ENCODE results near the gene ATG101. TPM values are rescaled to one million over a fixed set of nuclear protein-coding genes. Genes with fewer than 3 reads are reported as not detected.

The ATG101 gene
- total RNA-seq, 4 donors from 2014 or later: 40.7 to 61.1 (median 48.0) TPM

- Histone ChIP-seq H3K4me1 (peaks cover 34 to 79% of the 10 kb centered on the region in 2 donors), H3K36me3 (no peaks in the 10 kb centered on the region), H3K4me3 (replicated peaks in 1 of 3) (no peak overlapping the region), H3K9me3 (no peaks in the 10 kb centered on the region), H3K27ac (peak overlapping the region; percentile 95 to 98 (median 95)), H3K27me3 (no peaks in the 10 kb centered on the region)
- DNase-seq: peak; percentile 92 to 94
- intact Hi-C loops (cut with DNase I): no loop called here
- WGBS, 2 donors: 39 to 44% methylated on average over 18 to 20 of the region's 21 CpGs
- TF ChIP-seq POLR2A (IDR thresholded peaks at IDR 0.05): peak in 1 of 2 donors; percentile 72
- no peak for TF ChIP-seq CTCF (IDR thresholded peaks at IDR 0.05)
These were observed 26.2 kb upstream of the ATG101 start for GRCh38 chr12:52043386-52044212.

DNA sequence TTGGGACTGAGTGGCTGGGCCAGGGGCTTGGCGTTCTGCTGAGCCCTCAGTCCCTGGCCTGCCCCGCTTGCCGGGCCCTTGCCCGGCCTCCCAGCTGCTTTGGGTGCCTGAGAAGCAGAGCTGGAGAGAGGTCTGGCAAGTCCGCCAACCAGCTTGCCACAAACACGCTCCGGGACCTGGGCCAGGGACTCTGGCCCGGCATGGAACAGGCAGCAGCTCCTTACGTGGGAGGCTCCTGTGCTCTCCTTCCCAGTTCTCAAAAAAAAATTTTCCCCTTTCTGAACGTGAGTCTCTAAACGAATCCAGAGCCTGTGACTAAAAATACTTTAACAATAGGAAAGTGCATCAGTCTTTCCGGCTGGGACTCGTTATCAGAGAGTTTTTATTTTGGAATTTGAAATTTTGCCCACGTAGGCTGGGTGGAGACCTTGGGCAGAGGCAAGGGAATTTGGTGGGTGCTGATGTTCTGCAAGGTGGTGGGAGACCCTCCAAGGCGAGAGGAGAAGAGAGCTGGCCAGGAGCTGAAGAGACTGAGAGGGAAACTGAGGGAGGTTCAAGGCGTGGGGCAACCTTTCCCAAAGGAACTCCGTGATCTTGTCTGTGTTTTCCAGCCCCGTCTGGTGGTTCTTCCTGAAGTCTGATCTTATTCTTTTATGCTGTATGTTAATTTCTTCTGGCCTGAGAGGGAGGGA, 25.3 kb upstream of the ATG101 start:
- Histone ChIP-seq H3K4me1 (peaks cover 28 to 78% of the 10 kb centered on the region in 2 donors), H3K27ac (peak overlapping the region; percentile 95 to 98 (median 95)), H3K36me3 (no peaks in the 10 kb centered on the region), H3K27me3 (no peaks in the 10 kb centered on the region), H3K4me3 (replicated peaks in 1 of 3) (no peak overlapping the region), H3K9me3 (no peaks in the 10 kb centered on the region)
- 52 to 59% methylated on average over 9 to 18 of the region's 18 CpGs for WGBS, 2 donors
- intact Hi-C loops (cut with DNase I): no loop called here
- no peak for TF ChIP-seq CTCF (IDR thresholded peaks at IDR 0.05)
- TF ChIP-seq POLR2A (IDR thresholded peaks at IDR 0.05): peak in 1 of 2 donors; percentile 43
- DNase-seq: peak; percentile 78 to 83

GRCh38 chr12:52045794-52046199, 24.0 kb upstream of the ATG101 start:
- intact Hi-C loops (cut with DNase I): no loop called here
- WGBS, 2 donors: 70 to 76% methylated on average over 1 to 2 of the region's 4 CpGs
- peak overlapping the region; percentile 2 to 98 (median 95) for H3K27ac ChIP-seq
- H3K27me3 ChIP-seq: no peaks in the 10 kb centered on the region
- no peaks in the 10 kb centered on the region for H3K36me3 ChIP-seq
- TF ChIP-seq POLR2A (IDR thresholded peaks at IDR 0.05) (no peak), CTCF (IDR thresholded peaks at IDR 0.05) (no peak)
- peaks cover 40 to 76% of the 10 kb centered on the region in 2 donors for H3K4me1 ChIP-seq
- H3K9me3 ChIP-seq: no peaks in the 10 kb centered on the region
- H3K4me3 ChIP-seq (replicated peaks in 1 of 3): no peak overlapping the region
- no peak for DNase-seq

- Histone ChIP-seq H3K4me3 (replicated peaks in 1 of 3) (no peak overlapping the region), H3K36me3 (no peaks in the 10 kb centered on the region), H3K9me3 (no peaks in the 10 kb centered on the region), H3K27ac (peak overlapping the region in 1 of 3 donors; percentile 11), H3K4me1 (peaks cover 40 to 69% of the 10 kb centered on the region in 2 donors), H3K27me3 (no peaks in the 10 kb centered on the region)
- intact Hi-C loops (cut with DNase I): no loop called here
- no peak for DNase-seq
- 91 to 93% methylated on average over 7 of the region's 7 CpGs for WGBS, 2 donors
- TF ChIP-seq POLR2A (IDR thresholded peaks at IDR 0.05): no peak
These were observed 22.9 kb upstream of the ATG101 start for GRCh38 chr12:52046859-52047258.

- DNase-seq: no peak
- H3K4me3 ChIP-seq (replicated peaks in 1 of 3): no peak overlapping the region
- no peaks in the 10 kb centered on the region for H3K27me3 ChIP-seq
- H3K4me1 ChIP-seq: peaks cover 31 to 59% of the 10 kb centered on the region in 2 donors
- intact Hi-C loops (cut with DNase I): no loop called here
- peaks cover 0 to 9% of the 10 kb centered on the region in 2 donors for H3K36me3 ChIP-seq
- 75 to 78% methylated on average over 4 of the region's 4 CpGs for WGBS, 2 donors
- peak overlapping the region in 2 of 3 donors; percentile 99 to 100 for H3K27ac ChIP-seq
- TF ChIP-seq CTCF (IDR thresholded peaks at IDR 0.05) (no peak), POLR2A (IDR thresholded peaks at IDR 0.05) (no peak)
- H3K9me3 ChIP-seq: no peaks in the 10 kb centered on the region
These were observed 20.5 kb upstream of the ATG101 start for GRCh38 chr12:52049286-52049685.
